H9 (cell line): ENCODE data around the gene FOSL2. TPM values are rescaled to one million over a fixed set of nuclear protein-coding genes. Genes with fewer than 3 reads are reported as not detected.

Source experiments
- DNase-seq: peaks from one replicate; pipeline ENCODE4 v3.0.0-alpha.2; 2017
- H2AFZ ChIP-seq: one replicate; pipeline ENCODE4 v1.6.1; 2013; ENCODE audit warnings: mild to moderate bottlenecking, low read length, control low read depth, moderate library complexity
- H2AK5ac ChIP-seq: 2 replicates; pipeline ENCODE4 v1.6.1; 2013; ENCODE audit warnings: low read length, control low read depth, mixed read lengths; ENCODE audit not compliant: insufficient read length
- H2BK120ac ChIP-seq: one replicate; pipeline ENCODE4 v1.6.1; 2013; ENCODE audit warnings: low read depth, mild to moderate bottlenecking, low read length, control low read depth, inconsistent platforms; ENCODE audit not compliant: poor library complexity, severe bottlenecking
- H2BK12ac ChIP-seq: 2 replicates; pipeline ENCODE4 v1.6.1; 2013; ENCODE audit warnings: low read length, control low read depth, mixed read lengths, low read depth; ENCODE audit not compliant: insufficient read length
- H2BK15ac ChIP-seq: 2 replicates; pipeline ENCODE4 v1.6.1; 2013; ENCODE audit warnings: low read depth, low read length, control low read depth
- H2BK20ac ChIP-seq: one replicate; pipeline ENCODE4 v1.6.1; 2013; ENCODE audit warnings: low read depth, mild to moderate bottlenecking, low read length, control low read depth, inconsistent platforms; ENCODE audit not compliant: poor library complexity, severe bottlenecking
- H2BK5ac ChIP-seq: 2 replicates; pipeline ENCODE4 v1.6.1; 2013; ENCODE audit warnings: low read length, control low read depth, mixed read lengths; ENCODE audit not compliant: insufficient read length
- H3K14ac ChIP-seq: 2 replicates; pipeline ENCODE4 v1.6.1; 2013; ENCODE audit warnings: low read length, control low read depth; ENCODE audit not compliant: insufficient read depth
- H3K18ac ChIP-seq: 2 replicates; pipeline ENCODE4 v1.6.1; 2013; ENCODE audit warnings: low read depth, mild to moderate bottlenecking, mixed read lengths, low read length, control low read depth; ENCODE audit not compliant: insufficient read length
- H3K23ac ChIP-seq: 2 replicates; pipeline ENCODE4 v1.6.1; 2013; ENCODE audit warnings: low read length, control low read depth, mixed read lengths, low read depth; ENCODE audit not compliant: insufficient read length
- H3K23me2 ChIP-seq: 2 replicates; pipeline ENCODE4 v1.6.1; 2013; ENCODE audit warnings: low read depth, mild to moderate bottlenecking, mixed read lengths, low read length, control low read depth; ENCODE audit not compliant: insufficient read length, poor library complexity, severe bottlenecking
- H3K27ac ChIP-seq: 2 replicates; pipeline ENCODE4 v1.5.1; 2013; ENCODE audit warnings: low read length, control low read depth, mixed read lengths, low read depth; ENCODE audit not compliant: insufficient read length
- H3K27me3 ChIP-seq: 2 replicates; pipeline ENCODE4 v1.6.1; 2013; ENCODE audit warnings: low read length, control low read depth, inconsistent platforms; ENCODE audit not compliant: insufficient read depth
- H3K4ac ChIP-seq: 2 replicates; pipeline ENCODE4 v1.6.1; 2013; ENCODE audit warnings: low read depth, mild to moderate bottlenecking, control low read depth, inconsistent platforms, low read length, moderate library complexity
- H3K4me1 ChIP-seq: 2 replicates; pipeline ENCODE4 v1.6.1; 2013; ENCODE audit warnings: low read length, control low read depth, inconsistent platforms; ENCODE audit not compliant: insufficient read depth
- H3K4me2 ChIP-seq: 2 replicates; pipeline ENCODE4 v1.6.1; 2013; ENCODE audit warnings: low read length, control low read depth, mixed read lengths; ENCODE audit not compliant: insufficient read length, insufficient read depth
- H3K56ac ChIP-seq: 2 replicates; pipeline ENCODE4 v1.6.1; 2013; ENCODE audit warnings: low read depth, mild to moderate bottlenecking, mixed read lengths, low read length, control low read depth; ENCODE audit not compliant: insufficient read length
- H3K79me1 ChIP-seq: 2 replicates; pipeline ENCODE4 v1.6.1; 2013; ENCODE audit warnings: low read depth, mild to moderate bottlenecking, moderate library complexity, low read length, control low read depth, inconsistent platforms; ENCODE audit not compliant: insufficient read depth, poor library complexity, severe bottlenecking
- H3K79me2 ChIP-seq: 2 replicates; pipeline ENCODE4 v1.6.1; 2013; ENCODE audit warnings: low read length, control low read depth, inconsistent platforms; ENCODE audit not compliant: insufficient read depth
- H3K9ac ChIP-seq: 2 replicates; pipeline ENCODE4 v1.6.1; 2013; ENCODE audit warnings: low read length, control low read depth, mixed read lengths; ENCODE audit not compliant: insufficient read length; ENCODE audit errors: extremely low read depth
- H3K9me3 ChIP-seq: one replicate; pipeline ENCODE4 v1.6.1; 2013; ENCODE audit warnings: low read depth, low read length, inconsistent platforms; ENCODE audit not compliant: control insufficient read depth
- H3T11ph ChIP-seq: one replicate; pipeline ENCODE4 v1.6.1; 2013; ENCODE audit warnings: mild to moderate bottlenecking, low read length, control low read depth, inconsistent platforms
- H4K20me1 ChIP-seq: one replicate; pipeline ENCODE4 v1.6.1; 2013; ENCODE audit not compliant: control insufficient read depth, insufficient read length, insufficient read depth
- H4K5ac ChIP-seq: 2 replicates; pipeline ENCODE4 v1.6.1; 2013; ENCODE audit warnings: low read depth, mild to moderate bottlenecking, mixed read lengths, low read length, control low read depth; ENCODE audit not compliant: insufficient read length
- H4K8ac ChIP-seq: replicated peaks from 2 replicates; pipeline ENCODE4 v1.6.1; 2013; ENCODE audit warnings: low read length, control low read depth, mixed read lengths, low read depth; ENCODE audit not compliant: insufficient read length
- H4K91ac ChIP-seq: 2 replicates; pipeline ENCODE4 v1.6.1; 2013; ENCODE audit warnings: low read depth, mild to moderate bottlenecking, moderate library complexity, mixed read lengths, low read length, control low read depth; ENCODE audit not compliant: insufficient read length
- H3K27ac Mint-ChIP-seq, 3 experiments: 2 replicates in 2 of 3; 3 replicates in 1 of 3; pipeline ENCODE4 v1.8.0; 2020 to 2021; ENCODE audit warnings: mixed read lengths in 3 of 3, mild to moderate bottlenecking in 1 of 3, moderate library complexity in 1 of 3
- H3K27me3 Mint-ChIP-seq: 2 replicates; pipeline ENCODE4 v1.8.0; 2021; ENCODE audit warnings: low read depth, mild to moderate bottlenecking, moderate library complexity, mixed read lengths
- H3K36me3 Mint-ChIP-seq, 3 experiments: 2 replicates in 2 of 3; 3 replicates in 1 of 3; pipeline ENCODE4 v1.8.0; 2020 to 2021; ENCODE audit warnings: low read depth in 3 of 3, mixed read lengths in 3 of 3; ENCODE audit not compliant: insufficient read depth in 1 of 3
- H3K4me1 Mint-ChIP-seq, 2 experiments: 2 replicates each; pipeline ENCODE4 v1.8.0; 2020; ENCODE audit warnings: mixed read lengths in 2 of 2
- H3K4me3 Mint-ChIP-seq, 2 experiments: 2 replicates in 1 of 2; 3 replicates in 1 of 2; pipeline ENCODE4 v1.8.0; 2020 to 2021; ENCODE audit warnings: mild to moderate bottlenecking in 2 of 2, mixed read lengths in 2 of 2, moderate library complexity in 1 of 2
- H3K9me3 Mint-ChIP-seq, 2 experiments: 2 replicates in 1 of 2; 3 replicates in 1 of 2; pipeline ENCODE4 v1.8.0; 2020; ENCODE audit warnings: mild to moderate bottlenecking in 2 of 2, mixed read lengths in 2 of 2, moderate library complexity in 1 of 2
- WGBS: extraction: QIAGEN DNeasy Blood & Tissue Kit; methylation state at CpG from one replicate; pipeline ENCODE4 v1.1.7; 2013; ENCODE audit warnings: missing lambda C conversion rate, low lambda C conversion rate, mixed read lengths; ENCODE audit not compliant: insufficient read length; ENCODE audit errors: extremely low coverage; 5-methylcytosine and 5-hydroxymethylcytosine counted together
- total RNA-seq: library from RNA; stranded (reverse); gene quantifications from 2 replicates; pipeline ENCODE4 v1.2.1, GENCODE V29; 2021
- TF ChIP-seq, protein P1 (sequence below): fragments of 200-600 bp; sonication (generic); conservative IDR thresholded peaks from 3 replicates; pipeline ENCODE4 v1.8.0; 2021; ENCODE audit warnings: antibody characterized with exemption, mild to moderate bottlenecking

Gene FOSL2
- total RNA-seq, 1 experiment from 2014 or later: 7.4 TPM

DNA sequence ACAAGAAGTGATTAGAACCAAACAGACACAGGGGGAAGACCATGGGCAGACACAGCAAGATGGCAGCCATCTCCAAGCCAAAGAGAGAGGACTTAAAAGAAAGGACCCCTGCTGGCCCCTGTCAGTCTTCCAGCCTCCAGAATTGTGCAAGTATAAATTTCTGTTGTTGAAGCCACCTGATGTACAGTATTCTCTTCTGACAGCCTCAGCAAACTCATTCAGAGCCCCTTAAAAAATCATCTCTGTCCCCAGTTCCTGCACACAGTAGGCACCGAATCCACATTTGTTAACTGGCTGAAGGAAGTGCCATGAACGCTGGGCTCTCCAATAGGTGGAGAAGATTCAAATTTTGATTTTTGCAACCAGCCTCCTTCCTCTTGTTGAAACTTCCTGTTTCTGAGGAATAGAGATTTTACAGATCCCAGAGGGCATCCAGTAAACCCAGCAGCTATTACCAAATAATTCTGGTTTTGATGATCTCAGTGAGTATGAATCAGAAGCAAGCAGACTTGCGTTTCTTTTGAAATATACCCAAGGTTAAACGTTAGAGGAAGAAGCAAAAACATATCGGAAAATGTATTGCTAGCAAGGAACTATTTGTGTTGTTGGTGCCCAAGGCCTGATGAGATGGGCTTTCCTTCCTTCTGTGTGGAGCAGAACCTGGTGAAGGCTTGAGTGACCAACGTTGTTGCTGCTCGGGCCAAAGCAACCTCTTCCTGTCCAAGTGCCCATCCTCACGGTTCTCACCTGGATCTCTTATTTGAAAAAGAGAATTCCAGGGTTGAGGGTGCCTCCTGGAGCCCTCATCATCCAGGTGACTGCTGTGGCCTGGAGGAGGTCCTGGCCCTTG lies 55.5 kb downstream of the FOSL2 start:
- H2AFZ ChIP-seq: no peak overlapping the region
- TF ChIP-seq, protein P1, sequence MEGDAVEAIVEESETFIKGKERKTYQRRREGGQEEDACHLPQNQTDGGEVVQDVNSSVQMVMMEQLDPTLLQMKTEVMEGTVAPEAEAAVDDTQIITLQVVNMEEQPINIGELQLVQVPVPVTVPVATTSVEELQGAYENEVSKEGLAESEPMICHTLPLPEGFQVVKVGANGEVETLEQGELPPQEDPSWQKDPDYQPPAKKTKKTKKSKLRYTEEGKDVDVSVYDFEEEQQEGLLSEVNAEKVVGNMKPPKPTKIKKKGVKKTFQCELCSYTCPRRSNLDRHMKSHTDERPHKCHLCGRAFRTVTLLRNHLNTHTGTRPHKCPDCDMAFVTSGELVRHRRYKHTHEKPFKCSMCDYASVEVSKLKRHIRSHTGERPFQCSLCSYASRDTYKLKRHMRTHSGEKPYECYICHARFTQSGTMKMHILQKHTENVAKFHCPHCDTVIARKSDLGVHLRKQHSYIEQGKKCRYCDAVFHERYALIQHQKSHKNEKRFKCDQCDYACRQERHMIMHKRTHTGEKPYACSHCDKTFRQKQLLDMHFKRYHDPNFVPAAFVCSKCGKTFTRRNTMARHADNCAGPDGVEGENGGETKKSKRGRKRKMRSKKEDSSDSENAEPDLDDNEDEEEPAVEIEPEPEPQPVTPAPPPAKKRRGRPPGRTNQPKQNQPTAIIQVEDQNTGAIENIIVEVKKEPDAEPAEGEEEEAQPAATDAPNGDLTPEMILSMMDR: no peak
- Mint-ChIP-seq H3K4me1 (peaks cover 9 to 10% of the 10 kb centered on the region in 2 experiments), H3K27ac (no peak overlapping the region), H3K36me3 (no peaks in the 10 kb centered on the region), H3K27me3 (peaks cover 5% of the 10 kb centered on the region), H3K9me3 (no peaks in the 10 kb centered on the region), H3K4me3 (no peak overlapping the region)
- no peak overlapping the region for H4K5ac ChIP-seq
- no peak overlapping the region for H3K23ac ChIP-seq
- H3K9ac ChIP-seq: no peak overlapping the region
- H3K9me3 ChIP-seq: no peaks in the 10 kb centered on the region
- no peak overlapping the region for H3K27ac ChIP-seq
- no peaks in the 10 kb centered on the region for H3K79me2 ChIP-seq
- no peaks in the 10 kb centered on the region for H3K4me1 ChIP-seq
- no peak overlapping the region for H3T11ph ChIP-seq
- H2AK5ac ChIP-seq: no peak overlapping the region
- no peak overlapping the region for H2BK5ac ChIP-seq
- H3K79me1 ChIP-seq: no peaks in the 10 kb centered on the region
- H2BK15ac ChIP-seq: no peak overlapping the region
- H4K20me1 ChIP-seq: no peaks in the 10 kb centered on the region
- WGBS: no CpG with 5 or more reads among the region's 8 CpGs
- no peak overlapping the region for H2BK120ac ChIP-seq
- no peak overlapping the region for H2BK20ac ChIP-seq
- no peak for DNase-seq
- H3K14ac ChIP-seq: no peak overlapping the region
- no peak overlapping the region for H3K56ac ChIP-seq
- no peaks in the 10 kb centered on the region for H3K27me3 ChIP-seq
- no peak overlapping the region for H3K4ac ChIP-seq
- H3K23me2 ChIP-seq: no peaks in the 10 kb centered on the region
- H2BK12ac ChIP-seq: no peak overlapping the region
- H4K8ac ChIP-seq: no peak overlapping the region
- no peak overlapping the region for H3K4me2 ChIP-seq
- H4K91ac ChIP-seq: no peak overlapping the region
- no peak overlapping the region for H3K18ac ChIP-seq
